HPDE6-E6E7 (cell line): ENCODE data around the gene IL33.

Experiments used
- DNase-seq: peaks from one replicate; pipeline ENCODE4 v3.0.0; 2011; ENCODE audit warnings: missing footprints; ENCODE audit errors: extremely low spot score

IL33 gene

GRCh38 chr9:6302417-6302816 lies 86.8 kb downstream of the IL33 start:
- peak; percentile 69 for DNase-seq

- DNase-seq = no peak
Observed at GRCh38 chr9:6304232-6304631, 88.6 kb downstream of the IL33 start.

GRCh38 chr9:6305954-6306563 lies 90.5 kb downstream of the IL33 start:
- DNase-seq = peak; percentile 42
